K562 (cell line): Measurements from ENCODE around the gene COQ10B. TPM values are rescaled to one million over a fixed set of nuclear protein-coding genes. Genes with fewer than 3 reads are reported as not detected.

Source experiments
- ATAC-seq: fragments of 200-7000 bp; cut with Tn5 transposase; 3 replicates; pipeline ENCODE4 v1.9.1; 2020; ENCODE audit warnings: moderate library complexity
- BruUV-seq: library from RNA; stranded (reverse); fragments of 400-500 nt; replicated peaks from 2 replicates; lab custom pipeline; 2021; lab: Mats Ljungman, UMichigan
- CTCF ChIA-PET: fragments of 300-600 bp; formaldehyde crosslinking; extraction: SDS; loops from one replicate; lab custom pipeline; 2021; ENCODE audit warnings: low intra/inter-chr PET ratio; lab: Yijun Ruan, JAX
- POLR2A ChIA-PET: fragments of 300-600, 350-650 bp; sonication (Branson Sonifier 250); formaldehyde crosslinking; extraction: SDS; loops from one replicate; lab custom pipeline; 2021; ENCODE audit warnings: antibody characterized with exemption, inconsistent platforms; lab: Yijun Ruan, JAX
- DNase-seq, 4 experiments: peaks; one replicate each; pipeline versions ENCODE4 v3.0.0 to v3.0.0-alpha.2; 2011 to 2018; ENCODE audit warnings: low spot score in 3 of 4, mixed read lengths in 3 of 4; ENCODE audit errors: extremely low read depth in 1 of 4
- FAIRE-seq: peaks from 2 replicates; lab custom pipeline; 2011; peaks lifted over from hg19 to GRCh38; lab: Jason Lieb, UNC
- H2AFZ ChIP-seq: 2 replicates; pipeline ENCODE4 v1.6.0; 2011; ENCODE audit warnings: low read depth, low read length, control low read depth, inconsistent platforms
- H3K27ac ChIP-seq: fragments of 200-600 bp; 3 replicates; pipeline ENCODE4 v1.8.0; 2011; ENCODE audit warnings: low read depth, mild to moderate bottlenecking, control low read depth, inconsistent platforms, low read length, moderate library complexity, mixed read lengths; ENCODE audit errors: extremely low read depth
- H3K27me3 ChIP-seq, 2 experiments: fragments of 300-600 bp in 1 of 2; 2 replicates in 1 of 2; 3 replicates in 1 of 2; pipeline versions ENCODE4 v1.6.0 to v1.8.0; 2011; ENCODE audit warnings: inconsistent platforms in 2 of 2, low read length in 2 of 2, mild to moderate bottlenecking in 1 of 2, mixed read lengths in 1 of 2, moderate library complexity in 1 of 2; ENCODE audit not compliant: control insufficient read depth in 2 of 2, insufficient read depth in 2 of 2
- H3K36me3 ChIP-seq: fragments of 300-600 bp; 3 replicates; pipeline ENCODE4 v1.8.0; 2011; ENCODE audit warnings: mild to moderate bottlenecking, low read length, inconsistent platforms; ENCODE audit not compliant: control insufficient read depth, insufficient read depth
- H3K4me1 ChIP-seq, 2 experiments: fragments of 200-600 bp in 1 of 2; replicated peaks in 1 of 2; 2 replicates in 1 of 2; 3 replicates in 1 of 2; pipeline versions ENCODE4 v1.5.1 to v1.8.0; 2011; ENCODE audit warnings: inconsistent platforms in 2 of 2, low read length in 2 of 2, mild to moderate bottlenecking in 1 of 2, mixed read lengths in 1 of 2, moderate library complexity in 1 of 2; ENCODE audit not compliant: control insufficient read depth in 2 of 2, insufficient read depth in 2 of 2
- H3K4me2 ChIP-seq: 2 replicates; pipeline ENCODE4 v1.6.1; 2011; ENCODE audit warnings: low read length, control low read depth, inconsistent platforms, mixed read lengths; ENCODE audit not compliant: insufficient read depth
- H3K4me3 ChIP-seq: fragments of 200-600 bp; sonication (generic), shearing (Covaris generic); 2 replicates; pipeline ENCODE4 v1.5.1; 2016; ENCODE audit warnings: control low read depth, inconsistent platforms
- H3K79me2 ChIP-seq: fragments of 200-600 bp; 3 replicates; pipeline ENCODE4 v1.8.0; 2011; ENCODE audit warnings: low read length, inconsistent platforms; ENCODE audit not compliant: control insufficient read depth, insufficient read depth
- H3K9ac ChIP-seq, 2 experiments: 2 replicates each; pipeline versions ENCODE4 v1.6.0 to v1.6.1; 2011; ENCODE audit warnings: low read depth in 2 of 2, low read length in 2 of 2, control low read depth in 1 of 2, inconsistent platforms in 1 of 2, mild to moderate bottlenecking in 1 of 2, mixed read lengths in 1 of 2; ENCODE audit not compliant: insufficient read depth in 1 of 2
- H3K9me1 ChIP-seq: one replicate; pipeline ENCODE4 v1.6.0; 2011; ENCODE audit warnings: inconsistent platforms, mild to moderate bottlenecking, low read length, moderate library complexity; ENCODE audit not compliant: control insufficient read depth, insufficient read depth
- H3K9me3 ChIP-seq: replicated peaks from 2 replicates; pipeline ENCODE4 v1.5.1; 2011; ENCODE audit warnings: low read depth, low read length, inconsistent platforms; ENCODE audit not compliant: control insufficient read depth, insufficient read depth
- H4K20me1 ChIP-seq: replicated peaks from 2 replicates; pipeline ENCODE4 v1.6.1; 2011; ENCODE audit warnings: low read length, inconsistent platforms, mixed read lengths; ENCODE audit not compliant: control insufficient read depth, insufficient read depth
- EWSR1 ChIP-seq: fragments of 450-650 bp; IDR thresholded peaks from 2 replicates; pipeline ENCODE4 v1.6.1; 2018; ENCODE audit warnings: borderline replicate concordance, mild to moderate bottlenecking, low read depth, moderate library complexity; ENCODE audit not compliant: partially characterized antibody
- IFI16 ChIP-seq: fragments of 250-450 bp; sonication (Bioruptor Pico); IDR thresholded peaks from 2 replicates; pipeline ENCODE4 v2.1.2; 2022; ENCODE audit warnings: mild to moderate bottlenecking, inconsistent platforms
- JUNB ChIP-seq: fragments of 450-650 bp; formaldehyde crosslinking; conservative IDR thresholded peaks from 2 replicates; pipeline ENCODE4 v1.4.0; 2020; ENCODE audit warnings: mild to moderate bottlenecking
- U2AF1 ChIP-seq: fragments of 200-400 bp; formaldehyde crosslinking; optimal IDR thresholded peaks from 2 replicates; pipeline ENCODE3; 2017; ENCODE audit warnings: mild to moderate bottlenecking, low read depth, low read length, moderate library complexity
- WGBS: fragments of 100-300 bp; shearing (Covaris generic); methylation state at CpG from one replicate; pipeline ENCODE4 v1.1.6; 2016; ENCODE audit warnings: low coverage, mixed read lengths; ENCODE audit not compliant: insufficient coverage; ENCODE audit errors: missing lambda C conversion rate; 5-methylcytosine and 5-hydroxymethylcytosine counted together
- in situ Hi-C: fragments of 300-500 bp; cut with MboI; formaldehyde crosslinking; loops from 4 replicates; pipeline ENCODE4 v1.15.0; 2018; ENCODE audit warnings: inconsistent platforms, mixed read lengths
- intact Hi-C: fragments of 100-400 bp; cut with micrococcal nuclease; formaldehyde crosslinking; loops from 2 replicates; pipeline ENCODE4 v1.14.2; 2022
- polyA plus RNA-seq, 8 experiments: library from polyadenylated mRNA; depleted of rRNA in 4 of 8; stranded (reverse) in 5 of 8; unstranded in 3 of 8; fragments of >200 nt; fragmentation: Nextera tagmentation in 2 of 8; fragmentation: Illumina TruSeq in 1 of 8; extraction: Ambion mirVana in 2 of 8; extraction: Trizol in 1 of 8; gene quantifications; 2 replicates each; pipeline versions ENCODE4 v1.2.1 to v1.2.3, GENCODE V29; 2011 to 2014; ENCODE audit warnings: inconsistent platforms in 1 of 8, missing spikeins in 1 of 8
- total RNA-seq, 7 experiments: library from RNA; depleted of rRNA in 6 of 7; stranded (reverse); fragments of >200 nt in 6 of 7; fragmentation: Illumina TruSeq in 2 of 7; extraction: Trizol in 2 of 7; gene quantifications; 2 replicates each; pipeline versions ENCODE4 v1.2.1 to v1.2.3, GENCODE V29; 2011 to 2021; ENCODE audit warnings: low replicate concordance in 1 of 7
- TF ChIP-seq, protein P1 (sequence below): fragments of 250-450 bp; sonication (Bioruptor Pico); IDR thresholded peaks from 2 replicates; pipeline ENCODE4 v1.4.0; 2020
- TF ChIP-seq, protein P2 (sequence below): fragments of 450-650 bp; formaldehyde crosslinking; IDR thresholded peaks from 2 replicates; pipeline ENCODE4 v1.4.0; 2022; ENCODE audit warnings: missing genetic modification characterization
- TF ChIP-seq, protein P3 (sequence below), 2 experiments: fragments of 450-650 bp in 1 of 2; sonication (generic) in 1 of 2; formaldehyde crosslinking; conservative IDR thresholded peaks; 2 replicates each; pipeline versions ENCODE4 v1.4.0 to v1.8.1; 2020 to 2022; ENCODE audit warnings: mild to moderate bottlenecking in 1 of 2, missing genetic modification reagents in 1 of 2
- TF ChIP-seq, protein P4 (sequence below): sonication (generic); IDR thresholded peaks from 2 replicates; pipeline ENCODE4 v1.6.1; 2016

Gene COQ10B
- total and polyA plus RNA-seq, 9 of the 15 experiments (the other 6 are each of a cell fraction or from before 2014, with no cell fraction given), result 3.1 to 13.1 (median 7.7) TPM

DNA sequence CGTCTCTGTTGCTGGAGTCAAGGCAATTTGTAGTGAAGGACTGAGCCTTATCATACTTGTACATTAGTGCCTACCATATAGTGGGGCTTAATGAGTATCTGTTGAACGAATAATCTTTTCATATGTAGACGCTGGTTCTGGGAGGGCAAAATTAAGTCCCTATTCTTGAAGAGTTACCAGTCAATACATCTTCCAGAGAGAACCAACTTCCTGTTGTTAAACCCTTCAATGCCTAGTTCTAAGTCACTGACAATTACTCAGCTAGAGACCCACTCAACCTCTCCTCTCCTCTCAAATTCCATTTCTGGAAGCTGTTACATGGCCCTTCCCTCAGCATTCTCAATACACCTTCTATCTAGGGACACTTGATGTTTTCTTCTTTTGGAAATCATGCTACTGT lies 61.4 kb downstream of the COQ10B start:
- Histone ChIP-seq H4K20me1 (no peaks in the 10 kb centered on the region), H3K9me3 (no peaks in the 10 kb centered on the region), H3K9ac (peak overlapping the region in 1 of 2 experiments; percentile 83; a peak in 2 of 4 replicates), H3K9me1 (no peaks in the 10 kb centered on the region), H3K4me3 (no peak overlapping the region), H3K4me1 (peaks cover 14 to 24% of the 10 kb centered on the region in 2 experiments; a peak in 4 of 5 replicates), H3K4me2 (peak overlapping the region; percentile 91), H3K27me3 (no peaks in the 10 kb centered on the region), H3K36me3 (no peaks in the 10 kb centered on the region), H2AFZ (peak overlapping the region; percentile 93), H3K27ac (peak overlapping the region; percentile 89), H3K79me2 (peaks cover 40% of the 10 kb centered on the region)
- no peak for FAIRE-seq
- intact Hi-C loops, result loop anchor here (2.0 kb wide), 1 partner anchor 14 kb away; the partner anchor contains the start of gene HSPE1
- POLR2A ChIA-PET, result interaction anchor here (1.5 to 3.5 kb wide), 2 partner anchors 14 to 37 kb away, joined by 3 to 34 read pairs; partner anchors contain the start of genes HSPD1 and HSPE1
- ATAC-seq, result no peak
- BruUV-seq, result no TSS peak
- 40% methylated on average over 3 of the region's 3 CpGs for WGBS
- CTCF ChIA-PET, result no interaction called here
- in situ Hi-C loops, result no loop called here
- DNase-seq, result no peak
- no peak for TF ChIP-seq IFI16 (CRISPR knock-in tag)
- TF ChIP-seq, protein P1, sequence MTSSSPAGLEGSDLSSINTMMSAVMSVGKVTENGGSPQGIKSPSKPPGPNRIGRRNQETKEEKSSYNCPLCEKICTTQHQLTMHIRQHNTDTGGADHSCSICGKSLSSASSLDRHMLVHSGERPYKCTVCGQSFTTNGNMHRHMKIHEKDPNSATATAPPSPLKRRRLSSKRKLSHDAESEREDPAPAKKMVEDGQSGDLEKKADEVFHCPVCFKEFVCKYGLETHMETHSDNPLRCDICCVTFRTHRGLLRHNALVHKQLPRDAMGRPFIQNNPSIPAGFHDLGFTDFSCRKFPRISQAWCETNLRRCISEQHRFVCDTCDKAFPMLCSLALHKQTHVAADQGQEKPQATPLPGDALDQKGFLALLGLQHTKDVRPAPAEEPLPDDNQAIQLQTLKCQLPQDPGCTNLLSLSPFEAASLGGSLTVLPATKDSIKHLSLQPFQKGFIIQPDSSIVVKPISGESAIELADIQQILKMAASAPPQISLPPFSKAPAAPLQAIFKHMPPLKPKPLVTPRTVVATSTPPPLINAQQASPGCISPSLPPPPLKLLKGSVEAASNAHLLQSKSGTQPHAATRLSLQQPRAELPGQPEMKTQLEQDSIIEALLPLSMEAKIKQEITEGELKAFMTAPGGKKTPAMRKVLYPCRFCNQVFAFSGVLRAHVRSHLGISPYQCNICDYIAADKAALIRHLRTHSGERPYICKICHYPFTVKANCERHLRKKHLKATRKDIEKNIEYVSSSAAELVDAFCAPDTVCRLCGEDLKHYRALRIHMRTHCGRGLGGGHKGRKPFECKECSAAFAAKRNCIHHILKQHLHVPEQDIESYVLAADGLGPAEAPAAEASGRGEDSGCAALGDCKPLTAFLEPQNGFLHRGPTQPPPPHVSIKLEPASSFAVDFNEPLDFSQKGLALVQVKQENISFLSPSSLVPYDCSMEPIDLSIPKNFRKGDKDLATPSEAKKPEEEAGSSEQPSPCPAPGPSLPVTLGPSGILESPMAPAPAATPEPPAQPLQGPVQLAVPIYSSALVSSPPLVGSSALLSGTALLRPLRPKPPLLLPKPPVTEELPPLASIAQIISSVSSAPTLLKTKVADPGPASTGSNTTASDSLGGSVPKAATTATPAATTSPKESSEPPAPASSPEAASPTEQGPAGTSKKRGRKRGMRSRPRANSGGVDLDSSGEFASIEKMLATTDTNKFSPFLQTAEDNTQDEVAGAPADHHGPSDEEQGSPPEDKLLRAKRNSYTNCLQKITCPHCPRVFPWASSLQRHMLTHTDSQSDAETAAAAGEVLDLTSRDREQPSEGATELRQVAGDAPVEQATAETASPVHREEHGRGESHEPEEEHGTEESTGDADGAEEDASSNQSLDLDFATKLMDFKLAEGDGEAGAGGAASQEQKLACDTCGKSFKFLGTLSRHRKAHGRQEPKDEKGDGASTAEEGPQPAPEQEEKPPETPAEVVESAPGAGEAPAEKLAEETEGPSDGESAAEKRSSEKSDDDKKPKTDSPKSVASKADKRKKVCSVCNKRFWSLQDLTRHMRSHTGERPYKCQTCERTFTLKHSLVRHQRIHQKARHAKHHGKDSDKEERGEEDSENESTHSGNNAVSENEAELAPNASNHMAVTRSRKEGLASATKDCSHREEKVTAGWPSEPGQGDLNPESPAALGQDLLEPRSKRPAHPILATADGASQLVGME (CRISPR knock-in tag), result no peak
- TF ChIP-seq, protein P2, sequence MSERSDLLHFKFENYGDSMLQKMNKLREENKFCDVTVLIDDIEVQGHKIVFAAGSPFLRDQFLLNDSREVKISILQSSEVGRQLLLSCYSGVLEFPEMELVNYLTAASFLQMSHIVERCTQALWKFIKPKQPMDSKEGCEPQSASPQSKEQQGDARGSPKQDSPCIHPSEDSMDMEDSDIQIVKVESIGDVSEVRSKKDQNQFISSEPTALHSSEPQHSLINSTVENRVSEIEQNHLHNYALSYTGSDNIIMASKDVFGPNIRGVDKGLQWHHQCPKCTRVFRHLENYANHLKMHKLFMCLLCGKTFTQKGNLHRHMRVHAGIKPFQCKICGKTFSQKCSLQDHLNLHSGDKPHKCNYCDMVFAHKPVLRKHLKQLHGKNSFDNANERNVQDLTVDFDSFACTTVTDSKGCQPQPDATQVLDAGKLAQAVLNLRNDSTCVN, result no peak
- TF ChIP-seq U2AF1, result no peak
- no peak for TF ChIP-seq EWSR1
- TF ChIP-seq, protein P3, sequence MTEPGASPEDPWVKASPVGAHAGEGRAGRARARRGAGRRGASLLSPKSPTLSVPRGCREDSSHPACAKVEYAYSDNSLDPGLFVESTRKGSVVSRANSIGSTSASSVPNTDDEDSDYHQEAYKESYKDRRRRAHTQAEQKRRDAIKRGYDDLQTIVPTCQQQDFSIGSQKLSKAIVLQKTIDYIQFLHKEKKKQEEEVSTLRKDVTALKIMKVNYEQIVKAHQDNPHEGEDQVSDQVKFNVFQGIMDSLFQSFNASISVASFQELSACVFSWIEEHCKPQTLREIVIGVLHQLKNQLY (CRISPR knock-in tag; conservative IDR thresholded peaks at IDR 0.05), result no peak
- no peak for TF ChIP-seq JUNB (CRISPR knock-in tag)
- TF ChIP-seq, protein P4, sequence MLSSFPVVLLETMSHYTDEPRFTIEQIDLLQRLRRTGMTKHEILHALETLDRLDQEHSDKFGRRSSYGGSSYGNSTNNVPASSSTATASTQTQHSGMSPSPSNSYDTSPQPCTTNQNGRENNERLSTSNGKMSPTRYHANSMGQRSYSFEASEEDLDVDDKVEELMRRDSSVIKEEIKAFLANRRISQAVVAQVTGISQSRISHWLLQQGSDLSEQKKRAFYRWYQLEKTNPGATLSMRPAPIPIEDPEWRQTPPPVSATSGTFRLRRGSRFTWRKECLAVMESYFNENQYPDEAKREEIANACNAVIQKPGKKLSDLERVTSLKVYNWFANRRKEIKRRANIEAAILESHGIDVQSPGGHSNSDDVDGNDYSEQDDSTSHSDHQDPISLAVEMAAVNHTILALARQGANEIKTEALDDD, result 0 out of 2 replicates have a peak, but pooled peaks have one; percentile 50
